Activated T-cell treated with anti-CD3 and anti-CD28 coated beads, Interleukin-2, amount 50 U/mL, for 4 hours (primary cell): ENCODE results near the gene OR1J4. TPM values are rescaled to one million over a fixed set of nuclear protein-coding genes. Genes with fewer than 3 reads are reported as not detected.
"Not testable (repeated sequence)": the region's sequence is repeated elsewhere in the genome, so short reads cannot be mapped to it uniquely, and the experiment has no call there.

Experiments used
- ATAC-seq, 2 donors: fragments of 200-7000 bp; cut with Tn5 transposase; one replicate each; pipeline ENCODE4 v1.10.0; 2021
- DNase-seq: peaks from one replicate; pipeline ENCODE4 v3.0.0-alpha.2; 2020
- H3K27me3 Mint-ChIP-seq: one replicate; pipeline ENCODE4 v1.8.0; 2021; ENCODE audit warnings: low read depth, mixed read lengths
- H3K36me3 Mint-ChIP-seq: one replicate; pipeline ENCODE4 v1.8.0; 2022; ENCODE audit warnings: mixed read lengths; ENCODE audit not compliant: insufficient read depth
- H3K4me1 Mint-ChIP-seq: one replicate; pipeline ENCODE4 v1.8.0; 2021; ENCODE audit warnings: low read depth, mixed read lengths
- H3K4me3 Mint-ChIP-seq: one replicate; pipeline ENCODE4 v1.8.0; 2021; ENCODE audit warnings: mild to moderate bottlenecking, moderate library complexity, mixed read lengths
- H3K9me3 Mint-ChIP-seq: one replicate; pipeline ENCODE4 v1.8.0; 2021; ENCODE audit warnings: mixed read lengths
- total RNA-seq, 3 donors: library from RNA; stranded (reverse); gene quantifications; one replicate each; pipeline ENCODE4 v1.2.1, GENCODE V29; 2021

Gene OR1J4
- total RNA-seq, 3 donors from 2014 or later: not detected

DNA sequence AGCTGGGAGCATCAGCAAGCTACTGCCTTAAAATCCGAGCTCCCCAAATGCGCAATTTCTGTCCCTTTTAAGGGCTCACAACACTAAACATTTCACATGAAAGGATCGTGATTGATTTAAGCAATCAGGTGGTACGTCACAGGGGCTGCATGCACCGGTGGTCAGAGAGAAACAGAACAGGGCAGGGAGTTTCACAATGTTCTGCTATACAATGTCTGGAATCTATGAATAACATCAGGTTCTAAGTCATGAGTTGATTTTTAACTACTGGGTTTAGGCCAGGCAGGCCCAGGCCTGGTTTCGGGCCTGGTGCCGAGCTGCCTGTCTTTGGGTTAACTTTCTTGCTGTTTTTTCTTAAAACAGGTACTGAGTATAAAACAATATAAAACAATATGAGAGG, 18.1 kb downstream of the OR1J4 start:
- DNase-seq, H3K36me3 Mint-ChIP-seq, H3K27me3 Mint-ChIP-seq, ATAC-seq, H3K4me1 Mint-ChIP-seq, H3K4me3 Mint-ChIP-seq, H3K9me3 Mint-ChIP-seq: not testable (repeated sequence)

- no peak for ATAC-seq
- no peak for DNase-seq
- Mint-ChIP-seq H3K4me3 (no peak overlapping the region), H3K27me3 (peaks cover 4% of the 10 kb centered on the region), H3K9me3 (no peaks in the 10 kb centered on the region), H3K36me3 (no peaks in the 10 kb centered on the region), H3K4me1 (no peaks in the 10 kb centered on the region)
Measured at GRCh38 chr9:122538757-122539156, 19.8 kb downstream of the OR1J4 start.

DNA sequence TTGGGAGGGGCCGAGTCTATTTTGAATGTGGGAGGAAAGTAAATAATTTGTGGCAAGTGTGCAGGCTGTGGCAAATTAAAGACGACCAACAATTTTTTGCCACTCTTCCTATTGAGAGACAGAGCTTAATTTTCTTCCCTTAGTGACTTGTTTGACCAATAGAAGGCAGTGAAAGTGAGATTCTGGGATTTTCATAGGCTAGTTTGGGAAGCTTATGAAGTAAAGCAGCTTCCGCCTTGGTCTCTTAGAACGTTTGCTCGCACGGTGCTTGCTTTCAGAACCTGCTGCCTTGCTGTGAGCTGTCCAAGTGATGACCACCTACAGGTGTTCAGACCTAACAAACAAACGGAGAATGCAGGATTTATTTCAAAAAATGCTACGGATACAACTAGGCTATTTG, 27.3 kb downstream of the OR1J4 start:
- Mint-ChIP-seq H3K4me3 (no peak overlapping the region), H3K9me3 (no peaks in the 10 kb centered on the region), H3K27me3 (peaks cover 9% of the 10 kb centered on the region), H3K36me3 (no peaks in the 10 kb centered on the region), H3K4me1 (no peaks in the 10 kb centered on the region)
- ATAC-seq (no peak), DNase-seq (no peak)

GRCh38 chr9:122551371-122551770, 32.4 kb downstream of the OR1J4 start:
- ATAC-seq: no peak
- H3K4me3 Mint-ChIP-seq: no peak overlapping the region
- peaks cover 18% of the 10 kb centered on the region for H3K27me3 Mint-ChIP-seq
- no peaks in the 10 kb centered on the region for H3K4me1 Mint-ChIP-seq
- H3K36me3 Mint-ChIP-seq: no peaks in the 10 kb centered on the region
- H3K9me3 Mint-ChIP-seq: no peaks in the 10 kb centered on the region
- no peak for DNase-seq

DNA sequence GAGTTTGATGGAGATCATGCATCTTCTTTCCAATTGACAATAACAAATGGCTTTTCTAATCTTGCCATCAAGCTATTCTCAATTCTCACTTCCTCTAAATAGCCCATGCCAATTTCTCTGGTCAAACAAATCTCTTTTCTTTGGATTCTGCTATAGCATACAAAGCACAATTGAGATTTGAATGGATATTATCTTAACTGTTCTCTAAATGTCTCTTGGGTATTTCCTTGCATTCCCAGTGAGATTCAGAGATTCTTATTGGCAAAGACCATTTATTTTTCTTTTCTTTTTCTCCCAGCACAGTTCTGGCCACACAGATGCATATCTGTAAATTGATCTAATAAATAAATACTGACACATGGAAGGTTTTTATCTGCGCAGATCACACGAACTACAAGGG, 33.9 kb downstream of the OR1J4 start, which contains the start of gene OR1N2:
Gene OR1N2 (plus strand): TSS at position 301 of the 400 bp plus-strand sequence. CDS start 100 bp downstream, outside the sequence.
- ATAC-seq (no peak), DNase-seq (no peak)
- H3K27me3 Mint-ChIP-seq: peaks cover 17% of the 10 kb centered on the region
- no peaks in the 10 kb centered on the region for H3K4me1 Mint-ChIP-seq
- no peak within 1 kb of the TSS for H3K4me3 Mint-ChIP-seq
- H3K36me3 Mint-ChIP-seq: no peaks in the 10 kb centered on the region
- H3K9me3 Mint-ChIP-seq: no peaks in the 10 kb centered on the region

- peaks cover 5% of the 10 kb centered on the region for H3K9me3 Mint-ChIP-seq
- H3K36me3 Mint-ChIP-seq: no peaks in the 10 kb centered on the region
- ATAC-seq: no peak
- no peaks in the 10 kb centered on the region for H3K4me1 Mint-ChIP-seq
- no peak overlapping the region for H3K4me3 Mint-ChIP-seq
- no peak for DNase-seq
- peaks cover 5% of the 10 kb centered on the region for H3K27me3 Mint-ChIP-seq
Measured at GRCh38 chr9:122561446-122561845, 42.5 kb downstream of the OR1J4 start.

- Mint-ChIP-seq H3K36me3 (no peaks in the 10 kb centered on the region), H3K4me1 (no peaks in the 10 kb centered on the region), H3K27me3 (peaks cover 5% of the 10 kb centered on the region), H3K4me3 (no peak overlapping the region), H3K9me3 (peaks cover 5% of the 10 kb centered on the region)
- ATAC-seq: peak; percentile 48 to 63
- peak; percentile 10 for DNase-seq
Measured at GRCh38 chr9:122562134-122562760, 43.3 kb downstream of the OR1J4 start.

DNA sequence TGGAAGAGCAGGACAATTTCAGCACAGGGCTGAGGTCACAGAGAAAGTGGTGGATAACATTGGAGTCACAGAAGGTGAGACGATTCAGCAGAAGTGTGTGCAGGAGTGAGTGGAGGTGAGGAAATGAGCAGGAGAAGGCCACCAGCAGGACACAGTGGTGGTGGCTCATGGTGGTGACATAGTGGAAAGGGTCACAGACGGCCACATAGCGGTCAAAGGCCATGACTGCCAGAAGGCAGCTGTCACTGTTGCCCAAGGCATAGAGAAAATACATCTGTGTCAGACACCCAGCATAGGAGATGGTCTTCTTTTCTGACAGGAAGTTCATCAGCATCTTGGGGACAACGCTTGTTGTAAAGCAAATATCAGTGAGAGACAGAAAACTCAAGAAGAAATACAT, 49.0 kb downstream of the OR1J4 start:
- DNase-seq (no peak), ATAC-seq (no peak)
- no peaks in the 10 kb centered on the region for H3K9me3 Mint-ChIP-seq
- peaks cover 5% of the 10 kb centered on the region for H3K27me3 Mint-ChIP-seq
- no peaks in the 10 kb centered on the region for H3K4me1 Mint-ChIP-seq
- no peaks in the 10 kb centered on the region for H3K36me3 Mint-ChIP-seq
- no peak overlapping the region for H3K4me3 Mint-ChIP-seq

Other genes with a start within 250 kb of the OR1J4 start
- under 1 TPM; 0.18 to 0.35 (median 0.35) TPM for gene PTGS1, start 148.1 kb upstream of the OR1J4 start, total RNA-seq
- not detected for gene OR1J1, start 41.2 kb upstream of the OR1J4 start, total RNA-seq
- gene OR1J2, start 8.3 kb upstream of the OR1J4 start, total RNA-seq: not detected
- not detected for gene OR1N1, start 8.2 kb downstream of the OR1J4 start, total RNA-seq
- gene OR1N2, start 34.0 kb downstream of the OR1J4 start, total RNA-seq: not detected
- not detected for gene OR1L8, start 64.2 kb downstream of the OR1J4 start, total RNA-seq
- gene OR1Q1, start 95.6 kb downstream of the OR1J4 start, total RNA-seq: not detected
- gene OR1B1, start 138.5 kb downstream of the OR1J4 start, total RNA-seq: not detected
- gene OR1L1, start 142.6 kb downstream of the OR1J4 start, total RNA-seq: not detected
- gene OR1L3, start 156.0 kb downstream of the OR1J4 start, total RNA-seq: not detected
- not detected for gene OR1L4, start 204.8 kb downstream of the OR1J4 start, total RNA-seq
- not detected for gene OR1L6, start 223.2 kb downstream of the OR1J4 start, total RNA-seq